Hepatocyte (in vitro differentiated cells): Measurements from ENCODE around the gene SLC4A7. TPM values are rescaled to one million over a fixed set of nuclear protein-coding genes. Genes with fewer than 3 reads are reported as not detected.
"Not testable (repeated sequence)": the region's sequence is repeated elsewhere in the genome, so short reads cannot be mapped to it uniquely, and the experiment has no call there.

Experiments used
- DNase-seq: peaks from one replicate; pipeline ENCODE4 v3.0.0-alpha.2; 2016; ENCODE audit warnings: low spot score
- H2AFZ ChIP-seq: fragments of 200-600 bp; sonication (generic); 2 replicates; pipeline ENCODE4 v1.6.0; 2016; ENCODE audit warnings: antibody characterized with exemption, mild to moderate bottlenecking
- H3K27ac ChIP-seq: fragments of 200-600 bp; sonication (generic); 2 replicates; pipeline ENCODE4 v1.5.1; 2016; ENCODE audit warnings: mild to moderate bottlenecking
- H3K27me3 ChIP-seq: fragments of 200-600 bp; sonication (generic); 2 replicates; pipeline ENCODE4 v1.6.1; 2016
- H3K36me3 ChIP-seq: fragments of 200-600 bp; sonication (generic); replicated peaks from 2 replicates; pipeline ENCODE4 v1.5.1; 2016; ENCODE audit warnings: low read depth; ENCODE audit not compliant: insufficient read depth
- H3K4me1 ChIP-seq: fragments of 200-600 bp; sonication (generic); 2 replicates; pipeline ENCODE4 v1.5.1; 2016; ENCODE audit warnings: mild to moderate bottlenecking, moderate library complexity; ENCODE audit not compliant: insufficient read depth
- H3K4me2 ChIP-seq: fragments of 200-600 bp; sonication (generic); 2 replicates; pipeline ENCODE4 v1.6.0; 2016
- H3K4me3 ChIP-seq: fragments of 200-600 bp; sonication (generic); 2 replicates; pipeline ENCODE4 v1.5.1; 2016; ENCODE audit warnings: mild to moderate bottlenecking
- H3K79me2 ChIP-seq: fragments of 200-600 bp; sonication (generic); 2 replicates; pipeline ENCODE4 v1.6.0; 2017; ENCODE audit warnings: mild to moderate bottlenecking
- H3K9me2 ChIP-seq: fragments of 200-600 bp; sonication (generic); replicated peaks from 2 replicates; pipeline ENCODE4 v1.6.0; 2017; ENCODE audit warnings: mild to moderate bottlenecking; ENCODE audit not compliant: insufficient read depth
- H3K9me3 ChIP-seq: fragments of 200-600 bp; sonication (generic); 2 replicates; pipeline ENCODE4 v1.5.1; 2016; ENCODE audit warnings: low read depth, mild to moderate bottlenecking
- H4K20me1 ChIP-seq: fragments of 200-600 bp; sonication (generic); 2 replicates; pipeline ENCODE4 v1.6.0; 2016; ENCODE audit warnings: mild to moderate bottlenecking; ENCODE audit not compliant: insufficient read depth, poor library complexity, severe bottlenecking
- EZH2 ChIP-seq: fragments of 200-600 bp; sonication (generic); IDR thresholded peaks from 2 replicates; pipeline ENCODE4 v1.6.1; 2016; ENCODE audit warnings: antibody characterized with exemption, mild to moderate bottlenecking, borderline replicate concordance
- EZH2phosphoT487 ChIP-seq: fragments of 200-600 bp; sonication (generic); IDR thresholded peaks from one replicate; pipeline ENCODE4 v1.6.1; 2018; ENCODE audit warnings: antibody characterized with exemption, mild to moderate bottlenecking, low read depth, moderate library complexity; ENCODE audit not compliant: unreplicated experiment, severe bottlenecking
- WGBS: methylation state at CpG from one replicate; pipeline ENCODE4 v1.1.6; 2016; ENCODE audit warnings: low lambda C conversion rate; ENCODE audit errors: missing lambda C conversion rate; 5-methylcytosine and 5-hydroxymethylcytosine counted together
- polyA plus RNA-seq: library from polyadenylated mRNA; unstranded; fragments of >200 nt; fragmentation: Nextera tagmentation; extraction: Ambion mirVana; gene quantifications from 2 replicates; pipeline ENCODE4 v1.2.1, GENCODE V29; 2016
- total RNA-seq: library from RNA; depleted of rRNA; stranded (reverse); fragments of >200 nt; gene quantifications from 2 replicates; pipeline ENCODE4 v1.2.3, GENCODE V29; 2014
- TF ChIP-seq, protein P1 (sequence below): fragments of 200-600 bp; sonication (generic); IDR thresholded peaks from 2 replicates; pipeline ENCODE4 v1.5.1; 2016; ENCODE audit warnings: antibody characterized with exemption, mild to moderate bottlenecking; ENCODE audit not compliant: poor library complexity

Gene SLC4A7
- total and polyA plus RNA-seq, 2 experiments from 2014 or later = 7.7 to 45.3 TPM

DNA sequence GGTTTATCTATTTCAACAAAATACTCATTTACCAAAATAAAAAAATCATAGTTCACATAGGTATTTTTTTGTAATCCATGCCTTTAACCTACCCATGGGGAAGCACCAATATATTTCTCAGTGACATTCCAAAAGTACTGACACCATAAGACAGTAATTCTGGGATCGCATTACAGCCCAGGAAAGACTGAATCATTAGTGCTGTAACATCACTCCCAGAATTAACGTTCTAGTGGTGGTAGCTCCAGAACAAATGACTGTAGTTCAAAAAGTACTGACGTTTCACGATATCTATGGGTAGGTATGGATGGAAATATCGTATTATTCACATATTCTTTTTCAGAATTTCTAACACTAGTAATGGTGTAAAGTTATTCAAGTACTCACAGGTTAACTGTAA is 60.7 kb downstream of the SLC4A7 start:
- WGBS = 87% methylated on average over 5 of the region's 5 CpGs
- Histone ChIP-seq H3K9me2 (no peaks in the 10 kb centered on the region), H3K27ac (no peak overlapping the region), H4K20me1 (no peaks in the 10 kb centered on the region), H3K4me1 (peaks cover 9% of the 10 kb centered on the region), H3K36me3 (no peaks in the 10 kb centered on the region), H3K27me3 (no peaks in the 10 kb centered on the region), H3K4me2 (no peak overlapping the region), H3K4me3 (no peak overlapping the region), H2AFZ (no peak overlapping the region), H3K79me2 (no peaks in the 10 kb centered on the region), H3K9me3 (no peaks in the 10 kb centered on the region)
- TF ChIP-seq, protein P1, sequence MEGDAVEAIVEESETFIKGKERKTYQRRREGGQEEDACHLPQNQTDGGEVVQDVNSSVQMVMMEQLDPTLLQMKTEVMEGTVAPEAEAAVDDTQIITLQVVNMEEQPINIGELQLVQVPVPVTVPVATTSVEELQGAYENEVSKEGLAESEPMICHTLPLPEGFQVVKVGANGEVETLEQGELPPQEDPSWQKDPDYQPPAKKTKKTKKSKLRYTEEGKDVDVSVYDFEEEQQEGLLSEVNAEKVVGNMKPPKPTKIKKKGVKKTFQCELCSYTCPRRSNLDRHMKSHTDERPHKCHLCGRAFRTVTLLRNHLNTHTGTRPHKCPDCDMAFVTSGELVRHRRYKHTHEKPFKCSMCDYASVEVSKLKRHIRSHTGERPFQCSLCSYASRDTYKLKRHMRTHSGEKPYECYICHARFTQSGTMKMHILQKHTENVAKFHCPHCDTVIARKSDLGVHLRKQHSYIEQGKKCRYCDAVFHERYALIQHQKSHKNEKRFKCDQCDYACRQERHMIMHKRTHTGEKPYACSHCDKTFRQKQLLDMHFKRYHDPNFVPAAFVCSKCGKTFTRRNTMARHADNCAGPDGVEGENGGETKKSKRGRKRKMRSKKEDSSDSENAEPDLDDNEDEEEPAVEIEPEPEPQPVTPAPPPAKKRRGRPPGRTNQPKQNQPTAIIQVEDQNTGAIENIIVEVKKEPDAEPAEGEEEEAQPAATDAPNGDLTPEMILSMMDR = no peak
- TF ChIP-seq EZH2 (no peak), EZH2phosphoT487 (no peak)
- no peak for DNase-seq

DNA sequence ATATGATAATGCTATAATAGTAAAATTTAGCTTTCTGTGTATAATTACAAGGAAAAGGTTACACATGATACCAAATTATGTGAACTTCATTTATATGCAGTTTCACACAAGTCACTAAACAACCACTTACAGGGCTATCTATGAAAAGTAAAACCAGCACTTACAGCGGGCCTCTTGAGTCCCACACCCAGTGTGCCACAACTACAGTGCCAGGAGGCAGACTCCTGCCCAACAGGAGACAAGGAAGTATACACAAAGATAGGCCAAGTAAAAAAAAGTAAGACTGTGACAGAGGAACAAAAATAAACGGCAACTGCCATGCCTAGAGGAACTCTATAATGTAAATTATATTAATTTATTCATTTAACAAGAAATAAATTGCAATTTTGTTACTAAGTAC is 61.6 kb downstream of the SLC4A7 start:
- H3K27me3 ChIP-seq = no peaks in the 10 kb centered on the region
- no peak overlapping the region for H3K27ac ChIP-seq
- WGBS = 93% methylated on average over 2 of the region's 2 CpGs
- no peak overlapping the region for H2AFZ ChIP-seq
- TF ChIP-seq, protein P1 = no peak
- TF ChIP-seq EZH2 (no peak), EZH2phosphoT487 (no peak)
- H3K4me3 ChIP-seq = no peak overlapping the region
- no peak overlapping the region for H3K4me2 ChIP-seq
- no peaks in the 10 kb centered on the region for H3K36me3 ChIP-seq
- H3K4me1 ChIP-seq = peaks cover 9% of the 10 kb centered on the region
- DNase-seq = no peak
- no peaks in the 10 kb centered on the region for H3K9me3 ChIP-seq
- H3K9me2 ChIP-seq = no peaks in the 10 kb centered on the region
- H3K79me2 ChIP-seq = no peaks in the 10 kb centered on the region
- H4K20me1 ChIP-seq = no peaks in the 10 kb centered on the region

DNA sequence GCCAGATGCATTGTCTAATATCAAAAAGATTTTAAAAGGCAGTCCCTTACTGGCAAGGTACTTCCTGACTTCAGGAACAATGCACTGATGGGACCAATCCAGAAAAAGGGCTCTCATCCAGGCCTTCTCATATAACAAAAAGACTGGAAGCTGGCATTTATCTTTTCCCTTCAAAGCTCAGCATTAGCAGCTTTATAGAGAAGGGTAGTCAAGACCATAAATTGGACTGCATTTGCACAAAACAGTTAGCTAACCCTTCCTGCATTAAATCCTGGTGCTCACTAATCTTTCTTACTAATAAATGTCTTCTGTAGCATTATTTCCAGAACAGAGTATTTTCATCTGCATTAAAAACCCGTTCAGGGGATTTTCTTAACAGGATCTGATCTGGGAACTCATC is 69.0 kb downstream of the SLC4A7 start:
- Histone ChIP-seq H3K4me3 (no peak overlapping the region), H2AFZ (no peak overlapping the region), H3K4me2 (no peak overlapping the region), H3K27me3 (no peaks in the 10 kb centered on the region), H3K4me1 (no peaks in the 10 kb centered on the region), H3K79me2 (no peaks in the 10 kb centered on the region), H3K27ac (no peak overlapping the region), H3K9me2 (no peaks in the 10 kb centered on the region), H3K36me3 (no peaks in the 10 kb centered on the region), H4K20me1 (no peaks in the 10 kb centered on the region), H3K9me3 (no peaks in the 10 kb centered on the region)
- WGBS = 50% methylated on average over 1 of the region's 1 CpG
- DNase-seq = no peak
- TF ChIP-seq EZH2 (no peak), EZH2phosphoT487 (no peak)
- TF ChIP-seq, protein P1 = no peak

DNA sequence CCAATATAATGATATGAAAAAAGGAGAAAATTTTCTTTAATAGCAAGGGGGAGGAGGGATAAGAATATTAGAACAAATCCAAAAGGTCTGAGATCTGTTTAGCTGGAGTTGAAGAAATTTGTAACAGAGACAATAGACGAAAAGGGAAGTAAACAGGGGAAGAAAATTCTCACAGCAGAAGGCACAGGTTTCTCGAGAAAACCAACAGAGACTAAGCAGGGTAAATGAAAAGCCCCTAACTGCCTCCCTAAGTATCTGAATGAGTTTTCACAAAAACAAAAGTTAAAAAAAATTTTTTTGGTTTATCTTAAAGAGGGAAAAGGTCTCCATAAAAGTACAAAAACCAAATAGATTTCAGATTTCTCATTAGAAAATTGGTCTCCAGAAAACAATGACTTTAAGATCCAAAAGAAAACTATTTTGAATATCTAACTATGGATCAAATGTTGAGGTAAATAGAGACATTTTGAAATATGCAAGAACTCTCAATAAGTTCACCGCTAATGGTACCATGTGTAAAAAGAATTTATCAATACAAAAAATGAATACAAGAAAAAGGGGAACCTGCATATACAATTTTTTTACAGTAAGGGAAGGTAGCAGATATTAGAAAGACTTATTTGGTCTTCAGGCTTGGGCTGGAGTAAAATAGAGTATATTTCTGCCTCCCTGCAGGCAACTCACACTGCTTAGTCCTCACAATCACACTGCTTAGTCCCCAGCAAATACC is 91.1 kb downstream of the SLC4A7 start:
- Histone ChIP-seq H3K9me2 (no peaks in the 10 kb centered on the region), H3K9me3 (no peaks in the 10 kb centered on the region), H3K36me3 (no peaks in the 10 kb centered on the region), H3K27me3 (no peaks in the 10 kb centered on the region), H3K27ac (no peak overlapping the region), H3K4me1 (no peaks in the 10 kb centered on the region), H4K20me1 (no peaks in the 10 kb centered on the region), H2AFZ (no peak overlapping the region), H3K4me3 (no peak overlapping the region), H3K79me2 (no peaks in the 10 kb centered on the region), H3K4me2 (no peak overlapping the region)
- DNase-seq = no peak
- TF ChIP-seq EZH2phosphoT487 (no peak), EZH2 (no peak)
- TF ChIP-seq, protein P1 = no peak
- WGBS = 90% methylated on average over 3 of the region's 3 CpGs

DNA sequence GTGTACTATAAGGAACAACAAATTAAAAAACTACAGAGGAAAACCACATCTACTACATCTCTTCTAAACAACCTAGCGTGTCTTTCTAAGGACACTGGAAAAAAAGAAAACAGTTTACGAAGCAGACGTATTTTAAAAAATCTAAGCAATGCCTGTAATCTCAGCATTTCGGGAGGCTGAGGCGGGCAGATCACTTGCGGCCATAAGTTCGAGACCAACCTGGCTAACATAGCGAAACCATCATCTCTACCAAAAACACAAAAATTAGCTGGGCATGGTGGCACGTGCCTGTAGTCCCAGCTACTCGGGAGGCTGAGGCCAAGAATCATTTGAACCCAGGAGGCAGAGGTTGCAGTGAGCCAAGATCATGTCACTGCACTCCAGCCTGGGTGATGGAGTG is 91.8 kb downstream of the SLC4A7 start:
- not testable (repeated sequence) for H4K20me1 ChIP-seq, DNase-seq, H2AFZ ChIP-seq, H3K4me1 ChIP-seq, H3K27me3 ChIP-seq, H3K4me2 ChIP-seq, H3K9me2 ChIP-seq, H3K79me2 ChIP-seq, H3K27ac ChIP-seq, H3K36me3 ChIP-seq, H3K4me3 ChIP-seq, H3K9me3 ChIP-seq
- 94% methylated on average over 10 of the region's 10 CpGs for WGBS
